Epithelial cell of esophagus (primary cell): ENCODE data around the gene KCNE5.
"Not testable (repeated sequence)": the region's sequence is repeated elsewhere in the genome, so short reads cannot be mapped to it uniquely, and the experiment has no call there.

Source experiments
- DNase-seq: peaks from one replicate; pipeline ENCODE4 v3.0.0; 2010; ENCODE audit warnings: low read depth
- H3K4me3 ChIP-seq: 2 replicates; pipeline ENCODE4 v1.5.1; 2011; ENCODE audit warnings: mild to moderate bottlenecking, low read length, control low read depth
- CTCF ChIP-seq: IDR thresholded peaks from 2 replicates; pipeline ENCODE4 v1.5.1; 2011; ENCODE audit warnings: low read depth, mild to moderate bottlenecking, low read length, control low read depth, inconsistent platforms; ENCODE audit not compliant: insufficient read depth; ENCODE audit errors: missing control alignments

Gene KCNE5

GRCh38 chrX:109624641-109625616, at the start of gene KCNE5:
Gene KCNE5 (minus strand): TSS chrX:109625172. CDS start chrX:109625020, 152 bp downstream.
- no peak within 1 kb of the TSS for H3K4me3 ChIP-seq
- TF ChIP-seq CTCF, result no peak
- DNase-seq, result no peak

- TF ChIP-seq CTCF, result no peak
- no peak overlapping the region for H3K4me3 ChIP-seq
- DNase-seq, result no peak
Observed at GRCh38 chrX:109672239-109672638, 47.3 kb upstream of the KCNE5 start.

- not testable (repeated sequence) for H3K4me3 ChIP-seq, DNase-seq
Observed at GRCh38 chrX:109671170-109671569, 46.2 kb upstream of the KCNE5 start.

- no peak for DNase-seq
- no peak overlapping the region for H3K4me3 ChIP-seq
- no peak for TF ChIP-seq CTCF
Observed at GRCh38 chrX:109667986-109668385, 43.0 kb upstream of the KCNE5 start.

- no peak for TF ChIP-seq CTCF
- H3K4me3 ChIP-seq, result no peak overlapping the region
- DNase-seq, result no peak
Observed at GRCh38 chrX:109660435-109661143, 35.6 kb upstream of the KCNE5 start.

GRCh38 chrX:109658391-109658790, 33.4 kb upstream of the KCNE5 start:
- no peak overlapping the region for H3K4me3 ChIP-seq
- TF ChIP-seq CTCF, result no peak
- DNase-seq, result no peak

- not testable (repeated sequence) for H3K4me3 ChIP-seq, DNase-seq
Observed at GRCh38 chrX:109657364-109657763, 32.4 kb upstream of the KCNE5 start.
